Measurements from ENCODE around the gene ANKRD12. TPM values are rescaled to one million over a fixed set of nuclear protein-coding genes. Genes with fewer than 3 reads are reported as not detected.

ANKRD12 gene
- total RNA-seq, 4 donors from 2014 or later = 39.9 to 172 (median 58.9) TPM

DNA sequence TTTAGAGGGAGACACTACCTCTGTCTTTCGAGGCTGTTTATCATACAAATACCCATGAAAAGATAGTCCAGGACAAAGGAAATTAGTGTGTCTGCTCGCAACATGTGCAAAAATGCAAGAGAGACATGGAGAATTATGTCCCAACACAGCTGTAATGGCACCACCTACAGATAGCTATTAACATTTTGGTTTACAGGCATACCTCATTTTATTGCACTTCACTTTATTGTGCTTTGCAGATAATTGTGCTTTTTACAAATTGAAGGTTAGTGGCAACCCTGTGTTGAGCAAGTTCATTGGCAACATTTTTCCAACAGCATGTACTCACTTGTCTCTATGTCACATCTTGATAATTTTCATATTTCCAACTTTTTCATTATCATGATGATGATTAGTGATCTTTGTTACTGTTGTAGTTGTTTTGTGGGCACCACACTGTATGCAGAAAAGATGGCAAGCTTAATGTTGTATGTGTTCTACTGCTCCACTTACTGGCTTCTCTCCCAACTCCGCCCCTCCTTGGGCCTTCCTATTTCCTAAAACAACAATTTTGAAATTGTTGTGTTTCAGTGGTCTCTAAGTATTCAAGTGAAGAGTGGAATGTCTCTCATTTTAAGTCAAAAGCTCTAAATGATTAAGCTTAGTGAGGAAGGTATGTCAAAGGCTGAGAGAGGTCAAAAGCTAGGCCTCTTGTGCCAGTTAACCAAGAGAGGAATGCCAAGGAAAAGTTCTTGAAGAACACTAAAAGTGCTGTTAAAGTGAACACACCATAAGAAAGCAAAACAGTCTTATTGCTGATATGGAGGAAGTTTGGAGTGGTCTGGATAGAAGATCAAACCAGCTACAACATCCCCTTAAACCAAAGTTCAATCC is 52.0 kb downstream of the ANKRD12 start:
- Histone ChIP-seq H3K9me3 (no peaks in the 10 kb centered on the region), H3K27ac (no peak overlapping the region), H3K27me3 (no peaks in the 10 kb centered on the region), H3K4me3 (no peak overlapping the region), H3K4me1 (no peaks in the 10 kb centered on the region), H3K36me3 (peaks cover 0 to 13% (median 0%) of the 10 kb centered on the region in 3 donors)
- TF ChIP-seq POLR2A (IDR thresholded peaks at IDR 0.05) (no peak), CTCF (IDR thresholded peaks at IDR 0.05) (no peak)
- no peak for DNase-seq

- no peaks in the 10 kb centered on the region for H3K27me3 ChIP-seq
- TF ChIP-seq POLR2A (IDR thresholded peaks at IDR 0.05) = no peak
- TF ChIP-seq CTCF (IDR thresholded peaks at IDR 0.05) = no peak
- no peak overlapping the region for H3K27ac ChIP-seq
- no peaks in the 10 kb centered on the region for H3K9me3 ChIP-seq
- DNase-seq = no peak
- H3K36me3 ChIP-seq = peaks cover 0 to 13% (median 0%) of the 10 kb centered on the region in 3 donors
- no peaks in the 10 kb centered on the region for H3K4me1 ChIP-seq
- H3K4me3 ChIP-seq = no peak overlapping the region
Observed at GRCh38 chr18:9189491-9189890, 52.9 kb downstream of the ANKRD12 start.

DNA sequence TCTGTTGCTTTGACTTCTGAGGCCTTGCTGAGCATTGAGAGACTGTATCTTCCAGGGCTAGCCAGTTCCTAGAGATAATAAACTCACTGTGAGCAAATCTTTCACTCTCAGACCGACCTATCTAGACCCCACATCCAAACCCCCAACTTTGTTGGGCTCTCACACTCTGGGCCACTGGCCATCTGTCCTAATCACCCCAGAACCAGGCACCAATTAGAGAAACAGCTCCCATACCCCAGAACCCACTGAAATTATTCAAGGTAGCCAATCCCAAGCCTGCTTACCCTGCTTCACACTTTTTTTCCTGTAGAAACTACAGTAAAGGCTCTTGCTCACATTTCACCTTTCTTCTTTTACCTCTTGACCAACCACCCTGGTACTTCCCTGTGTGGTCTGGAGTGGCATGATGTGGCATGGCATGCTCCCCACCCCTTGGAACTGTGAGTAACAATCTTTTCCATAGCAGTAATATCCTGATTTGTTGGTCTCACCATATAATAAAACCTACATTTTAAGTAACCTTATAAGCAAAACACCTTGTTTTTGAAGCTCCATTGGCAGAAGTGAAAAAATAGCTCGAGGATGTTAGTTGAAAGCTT is 55.2 kb downstream of the ANKRD12 start:
- Histone ChIP-seq H3K9me3 (no peaks in the 10 kb centered on the region), H3K4me1 (no peaks in the 10 kb centered on the region), H3K27ac (no peak overlapping the region), H3K4me3 (no peak overlapping the region), H3K27me3 (no peaks in the 10 kb centered on the region), H3K36me3 (peaks cover 0 to 20% (median 0%) of the 10 kb centered on the region in 3 donors)
- no peak for DNase-seq
- TF ChIP-seq CTCF (IDR thresholded peaks at IDR 0.05) (no peak), POLR2A (IDR thresholded peaks at IDR 0.05) (no peak)

DNA sequence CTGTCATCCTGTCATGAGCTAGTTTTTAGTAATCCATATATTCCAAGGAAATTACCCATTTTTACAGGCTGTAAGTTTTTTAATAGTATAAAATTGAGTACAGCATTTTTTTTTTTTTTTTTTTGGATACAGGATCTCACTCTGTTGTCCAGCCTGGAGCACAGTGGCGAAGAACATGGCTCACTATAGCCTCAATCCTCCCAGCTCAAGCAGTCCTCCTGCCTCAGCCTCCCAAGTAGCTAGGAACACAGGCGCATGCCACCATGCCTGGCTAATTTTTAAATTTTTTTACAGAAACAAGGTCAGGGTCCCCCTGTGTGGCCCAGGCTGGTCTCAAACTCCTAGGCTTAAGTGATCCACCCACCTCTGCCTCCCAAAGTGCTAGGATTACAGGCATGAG is 56.5 kb downstream of the ANKRD12 start:
- no peak for DNase-seq
- TF ChIP-seq CTCF (IDR thresholded peaks at IDR 0.05) = no peak
- no peak for TF ChIP-seq POLR2A (IDR thresholded peaks at IDR 0.05)
- Histone ChIP-seq H3K4me3 (no peak overlapping the region), H3K9me3 (no peaks in the 10 kb centered on the region), H3K27ac (no peak overlapping the region), H3K27me3 (no peaks in the 10 kb centered on the region), H3K4me1 (no peaks in the 10 kb centered on the region), H3K36me3 (peaks cover 0 to 19% (median 0%) of the 10 kb centered on the region in 3 donors)

- no peaks in the 10 kb centered on the region for H3K27me3 ChIP-seq
- H3K4me3 ChIP-seq = no peak overlapping the region
- no peaks in the 10 kb centered on the region for H3K4me1 ChIP-seq
- no peak overlapping the region for H3K27ac ChIP-seq
- no peaks in the 10 kb centered on the region for H3K9me3 ChIP-seq
- H3K36me3 ChIP-seq = peaks cover 0 to 10% (median 0%) of the 10 kb centered on the region in 3 donors
- DNase-seq = no peak
- TF ChIP-seq POLR2A (IDR thresholded peaks at IDR 0.05) (no peak), CTCF (IDR thresholded peaks at IDR 0.05) (no peak)
Observed at GRCh38 chr18:9196568-9196967, 60.0 kb downstream of the ANKRD12 start.

Measured in Peyer's patch (tissue), 4 donors.